NCI-H146 treated with DMSO at 0.1 percent for 48 hours (cell line): Measurements from ENCODE around the gene C1QTNF2.

ENCODE experiments used
- DNase-seq: peaks from one replicate; lab custom pipeline; 2025; ENCODE audit not compliant: unreplicated experiment; lab: John Stamatoyannopoulos, UW

The C1QTNF2 gene

GRCh38 chr5:160310140-160310539 lies 60.3 kb downstream of the C1QTNF2 start:
- DNase-seq = no peak

- no peak for DNase-seq
Measured at GRCh38 chr5:160306696-160307095, 63.7 kb downstream of the C1QTNF2 start.

- no peak for DNase-seq
Measured at GRCh38 chr5:160305319-160305718, 65.1 kb downstream of the C1QTNF2 start.

GRCh38 chr5:160303690-160304089 lies 66.7 kb downstream of the C1QTNF2 start:
- no peak for DNase-seq

GRCh38 chr5:160298189-160298588 lies 72.2 kb downstream of the C1QTNF2 start:
- DNase-seq = no peak

GRCh38 chr5:160297776-160298175 lies 72.7 kb downstream of the C1QTNF2 start:
- no peak for DNase-seq
